Fibroblast of peridontal ligament (primary cell): ENCODE data around the gene GRIP2.
"Not testable (repeated sequence)": the region's sequence is repeated elsewhere in the genome, so short reads cannot be mapped to it uniquely, and the experiment has no call there.

Experiments used
- DNase-seq: peaks from one replicate; pipeline ENCODE4 v3.0.0-alpha.2; 2010; ENCODE audit errors: extremely low read depth

GRIP2 gene

GRCh38 chr3:14520967-14521366 lies 19.2 kb downstream of the GRIP2 start:
- DNase-seq: no peak

- no peak for DNase-seq
Measured at GRCh38 chr3:14520149-14520548, 20.0 kb downstream of the GRIP2 start.

- DNase-seq: no peak
Measured at GRCh38 chr3:14519406-14519805, 20.7 kb downstream of the GRIP2 start.

GRCh38 chr3:14518893-14519292 lies 21.2 kb downstream of the GRIP2 start:
- no peak for DNase-seq

- DNase-seq: no peak
Measured at GRCh38 chr3:14518432-14518802, 21.7 kb downstream of the GRIP2 start.

GRCh38 chr3:14517601-14518431 lies 22.3 kb downstream of the GRIP2 start:
- no peak for DNase-seq

- DNase-seq: no peak
Measured at GRCh38 chr3:14516738-14517345, 23.3 kb downstream of the GRIP2 start.

- not testable (repeated sequence) for DNase-seq
Measured at GRCh38 chr3:14515526-14515925, 24.6 kb downstream of the GRIP2 start.

GRCh38 chr3:14514323-14514720 lies 25.8 kb downstream of the GRIP2 start:
- DNase-seq: no peak

- DNase-seq: no peak
Measured at GRCh38 chr3:14513566-14514322, 26.4 kb downstream of the GRIP2 start.

GRCh38 chr3:14512942-14513327 lies 27.2 kb downstream of the GRIP2 start:
- DNase-seq: no peak

GRCh38 chr3:14512281-14512941 lies 27.7 kb downstream of the GRIP2 start:
- DNase-seq: no peak

GRCh38 chr3:14511623-14512280 lies 28.4 kb downstream of the GRIP2 start:
- DNase-seq: no peak

- no peak for DNase-seq
Measured at GRCh38 chr3:14510838-14511622, 29.1 kb downstream of the GRIP2 start.

- no peak for DNase-seq
Measured at GRCh38 chr3:14509796-14510100, 30.4 kb downstream of the GRIP2 start.

GRCh38 chr3:14508966-14509795 lies 31.0 kb downstream of the GRIP2 start:
- DNase-seq: peak; percentile 15

- DNase-seq: no peak
Measured at GRCh38 chr3:14508505-14508819, 31.7 kb downstream of the GRIP2 start.

- DNase-seq: no peak
Measured at GRCh38 chr3:14507757-14508504, 32.2 kb downstream of the GRIP2 start.

- DNase-seq: no peak
Measured at GRCh38 chr3:14507305-14507741, 32.8 kb downstream of the GRIP2 start.
